Ishikawa (cell line): ENCODE measurements around the gene PSPN.

Source experiments
- CEBPB ChIP-seq: IDR thresholded peaks from 2 replicates; pipeline ENCODE4 v1.6.1; 2012
- CREB1 ChIP-seq: IDR thresholded peaks from 2 replicates; pipeline ENCODE4 v1.6.1; 2012; ENCODE audit warnings: low read depth
- EGR1 ChIP-seq: IDR thresholded peaks from 2 replicates; pipeline ENCODE4 v1.6.1; 2012
- EP300 ChIP-seq: IDR thresholded peaks from 2 replicates; pipeline ENCODE4 v1.6.1; 2012; ENCODE audit warnings: borderline replicate concordance
- FOXM1 ChIP-seq: IDR thresholded peaks from 2 replicates; pipeline ENCODE4 v1.6.1; 2012; ENCODE audit warnings: low read depth, borderline replicate concordance
- MAX ChIP-seq: IDR thresholded peaks from 2 replicates; pipeline ENCODE4 v1.6.1; 2012
- NFIC ChIP-seq: IDR thresholded peaks from 2 replicates; pipeline ENCODE4 v1.6.1; 2012
- RAD21 ChIP-seq: IDR thresholded peaks from 2 replicates; pipeline ENCODE4 v1.6.1; 2012; ENCODE audit warnings: low read depth
- TAF1 ChIP-seq: IDR thresholded peaks from 2 replicates; pipeline ENCODE4 v1.6.1; 2012; ENCODE audit warnings: low read depth, mild to moderate bottlenecking
- TCF12 ChIP-seq: IDR thresholded peaks from 2 replicates; pipeline ENCODE4 v1.6.1; 2012; ENCODE audit warnings: low read depth
- TEAD4 ChIP-seq: IDR thresholded peaks from 2 replicates; pipeline ENCODE4 v1.6.1; 2012
- USF1 ChIP-seq: IDR thresholded peaks from 2 replicates; pipeline ENCODE4 v1.6.1; 2012
- YY1 ChIP-seq: IDR thresholded peaks from 2 replicates; pipeline ENCODE4 v1.6.1; 2012; ENCODE audit warnings: low read depth
- ZBTB7A ChIP-seq: IDR thresholded peaks from 2 replicates; pipeline ENCODE4 v1.6.1; 2012; ENCODE audit warnings: low read depth
- TF ChIP-seq, protein P1 (sequence below): IDR thresholded peaks from 2 replicates; pipeline ENCODE4 v1.6.1; 2012; ENCODE audit warnings: low read depth, mild to moderate bottlenecking

Gene PSPN

DNA sequence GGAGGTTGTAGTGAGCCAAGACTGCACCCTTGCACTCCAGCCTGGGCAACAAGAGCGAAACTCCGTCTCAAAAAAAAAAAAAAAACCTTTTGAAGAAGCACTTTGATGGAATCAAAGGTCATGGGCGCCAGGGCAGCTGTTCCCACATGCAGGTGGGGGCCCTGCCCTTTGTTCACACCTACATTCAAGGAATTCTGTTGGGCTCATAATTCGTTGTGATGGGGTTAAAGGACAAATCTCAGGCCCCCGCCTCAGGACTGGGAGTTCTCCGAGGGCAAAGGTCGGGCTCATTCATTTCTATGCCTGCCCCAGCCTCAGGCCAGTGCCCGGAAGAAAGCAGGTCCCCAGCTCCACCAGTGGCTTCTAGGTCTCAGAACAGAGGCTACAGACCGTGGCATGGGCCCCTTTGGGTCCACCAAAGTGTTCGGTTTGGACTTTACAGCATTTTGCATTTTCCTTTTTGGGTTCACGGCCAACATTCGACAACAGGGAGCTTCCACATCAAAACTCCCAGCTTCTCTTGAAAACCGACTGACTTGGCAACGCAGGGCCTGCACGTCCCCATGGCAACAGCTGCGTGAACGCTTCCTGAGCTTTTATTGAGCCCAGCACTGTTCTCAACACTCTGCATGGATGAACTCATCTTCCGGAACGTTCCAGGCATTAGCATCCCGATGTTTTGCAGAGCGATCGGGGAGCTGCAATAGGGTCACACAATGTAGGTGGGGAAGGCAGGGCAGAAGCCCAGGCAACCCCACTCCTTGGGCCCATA, 27.3 kb upstream of the PSPN start:
- TF ChIP-seq, protein P1, sequence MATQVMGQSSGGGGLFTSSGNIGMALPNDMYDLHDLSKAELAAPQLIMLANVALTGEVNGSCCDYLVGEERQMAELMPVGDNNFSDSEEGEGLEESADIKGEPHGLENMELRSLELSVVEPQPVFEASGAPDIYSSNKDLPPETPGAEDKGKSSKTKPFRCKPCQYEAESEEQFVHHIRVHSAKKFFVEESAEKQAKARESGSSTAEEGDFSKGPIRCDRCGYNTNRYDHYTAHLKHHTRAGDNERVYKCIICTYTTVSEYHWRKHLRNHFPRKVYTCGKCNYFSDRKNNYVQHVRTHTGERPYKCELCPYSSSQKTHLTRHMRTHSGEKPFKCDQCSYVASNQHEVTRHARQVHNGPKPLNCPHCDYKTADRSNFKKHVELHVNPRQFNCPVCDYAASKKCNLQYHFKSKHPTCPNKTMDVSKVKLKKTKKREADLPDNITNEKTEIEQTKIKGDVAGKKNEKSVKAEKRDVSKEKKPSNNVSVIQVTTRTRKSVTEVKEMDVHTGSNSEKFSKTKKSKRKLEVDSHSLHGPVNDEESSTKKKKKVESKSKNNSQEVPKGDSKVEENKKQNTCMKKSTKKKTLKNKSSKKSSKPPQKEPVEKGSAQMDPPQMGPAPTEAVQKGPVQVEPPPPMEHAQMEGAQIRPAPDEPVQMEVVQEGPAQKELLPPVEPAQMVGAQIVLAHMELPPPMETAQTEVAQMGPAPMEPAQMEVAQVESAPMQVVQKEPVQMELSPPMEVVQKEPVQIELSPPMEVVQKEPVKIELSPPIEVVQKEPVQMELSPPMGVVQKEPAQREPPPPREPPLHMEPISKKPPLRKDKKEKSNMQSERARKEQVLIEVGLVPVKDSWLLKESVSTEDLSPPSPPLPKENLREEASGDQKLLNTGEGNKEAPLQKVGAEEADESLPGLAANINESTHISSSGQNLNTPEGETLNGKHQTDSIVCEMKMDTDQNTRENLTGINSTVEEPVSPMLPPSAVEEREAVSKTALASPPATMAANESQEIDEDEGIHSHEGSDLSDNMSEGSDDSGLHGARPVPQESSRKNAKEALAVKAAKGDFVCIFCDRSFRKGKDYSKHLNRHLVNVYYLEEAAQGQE = no peak
- no peak for TF ChIP-seq TCF12
- TF ChIP-seq CEBPB = no peak
- no peak for TF ChIP-seq MAX
- no peak for TF ChIP-seq USF1
- TF ChIP-seq CREB1 = no peak
- TF ChIP-seq EP300 = no peak
- no peak for TF ChIP-seq NFIC

DNA sequence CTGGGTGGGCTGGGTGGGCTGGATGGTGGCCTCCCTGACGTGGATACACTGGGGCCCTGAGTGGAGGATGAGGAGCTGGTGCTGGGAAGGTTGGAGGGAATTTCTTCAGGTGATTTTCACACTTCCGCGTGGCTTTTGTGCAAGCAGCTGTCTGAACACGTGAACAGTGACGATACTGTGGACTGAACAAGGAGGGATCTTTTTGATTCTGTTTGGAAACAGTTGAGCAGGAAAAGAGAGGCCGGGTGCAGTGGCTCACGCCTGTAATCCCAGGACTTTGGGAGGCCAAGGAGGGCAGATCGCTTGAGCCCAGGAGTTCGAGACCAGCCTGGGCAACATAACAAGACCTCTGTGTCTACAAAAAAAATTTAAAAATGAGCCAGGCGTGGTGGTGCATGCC, 26.3 kb upstream of the PSPN start:
- TF ChIP-seq EGR1 = no peak
- no peak for TF ChIP-seq YY1
- TF ChIP-seq EP300 = no peak
- TF ChIP-seq TAF1 = no peak
- TF ChIP-seq RAD21 = no peak
- TF ChIP-seq, protein P1 = no peak
- no peak for TF ChIP-seq ZBTB7A
- no peak for TF ChIP-seq MAX
- TF ChIP-seq TCF12 = no peak
- no peak for TF ChIP-seq FOXM1
- no peak for TF ChIP-seq CEBPB
- no peak for TF ChIP-seq CREB1
- no peak for TF ChIP-seq TEAD4
- TF ChIP-seq USF1 = no peak
- no peak for TF ChIP-seq NFIC

DNA sequence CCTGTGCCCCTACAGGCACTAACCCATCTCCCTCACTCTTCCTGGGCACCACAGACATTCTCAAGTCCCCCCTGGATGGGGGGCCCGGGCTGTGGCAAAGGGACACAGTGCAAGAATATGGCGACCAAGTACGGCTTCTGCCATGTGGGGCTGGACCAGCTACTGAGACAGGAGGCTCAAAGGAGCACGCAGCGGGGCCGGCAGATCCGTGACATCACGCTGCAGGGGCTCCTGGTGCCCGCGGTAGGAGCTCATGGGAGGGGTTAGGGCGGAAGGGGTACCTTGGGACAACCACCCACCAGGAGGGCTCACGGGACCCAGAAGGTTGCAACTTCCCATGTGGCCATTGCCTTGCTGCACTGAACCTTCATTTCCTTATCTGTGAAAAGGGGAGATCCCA, 20.6 kb upstream of the PSPN start:
- no peak for TF ChIP-seq FOXM1
- no peak for TF ChIP-seq TCF12
- no peak for TF ChIP-seq CEBPB
- TF ChIP-seq ZBTB7A = no peak
- TF ChIP-seq MAX = no peak
- TF ChIP-seq YY1 = no peak
- no peak for TF ChIP-seq TAF1
- no peak for TF ChIP-seq CREB1
- no peak for TF ChIP-seq RAD21
- TF ChIP-seq USF1 = no peak
- TF ChIP-seq EP300 = no peak
- no peak for TF ChIP-seq EGR1

GRCh38 chr19:6394831-6395230, 19.1 kb upstream of the PSPN start:
- no peak for TF ChIP-seq TCF12
- no peak for TF ChIP-seq EP300
- TF ChIP-seq, protein P1 = no peak
- no peak for TF ChIP-seq MAX
- TF ChIP-seq FOXM1 = no peak
- TF ChIP-seq CEBPB = no peak
- no peak for TF ChIP-seq ZBTB7A
- no peak for TF ChIP-seq RAD21
